H1 (cell line): ENCODE measurements around the gene MEP1B. TPM values are rescaled to one million over a fixed set of nuclear protein-coding genes. Genes with fewer than 3 reads are reported as not detected.

Source experiments
- CTCF ChIA-PET: fragments of 300-600 bp; sonication (Branson Sonifier 250); formaldehyde crosslinking; loops from one replicate; lab custom pipeline; 2021; ENCODE audit not compliant: partially characterized antibody; lab: Charles Lee
- POLR2A ChIA-PET: fragments of 300-600 bp; sonication (Branson Sonifier 250); formaldehyde crosslinking; loops from one replicate; lab custom pipeline; 2021; ENCODE audit warnings: inconsistent platforms; ENCODE audit not compliant: partially characterized antibody; lab: Charles Lee
- DNase-seq, 2 experiments: peaks; one replicate each; pipeline versions ENCODE4 v3.0.0 to v3.0.0-alpha.2; 2010 to 2022; ENCODE audit warnings: low spot score in 2 of 2, low read depth in 1 of 2, mixed read lengths in 1 of 2
- FAIRE-seq: peaks from 2 replicates; lab custom pipeline; 2011; peaks lifted over from hg19 to GRCh38; lab: Jason Lieb, UNC
- H2AFZ ChIP-seq: 2 replicates; pipeline ENCODE4 v1.8.1; 2012; ENCODE audit warnings: low read length, inconsistent platforms
- H2AK5ac ChIP-seq: 2 replicates; pipeline ENCODE4 v1.6.1; 2013; ENCODE audit warnings: low read depth, low read length
- H2BK120ac ChIP-seq: replicated peaks from 2 replicates; pipeline ENCODE3; 2013; ENCODE audit warnings: low read depth, low read length, inconsistent platforms
- H2BK12ac ChIP-seq: 2 replicates; pipeline ENCODE4 v1.6.1; 2013; ENCODE audit warnings: low read depth, low read length
- H2BK15ac ChIP-seq: 2 replicates; pipeline ENCODE4 v1.6.1; 2013; ENCODE audit warnings: low read length
- H2BK20ac ChIP-seq: 2 replicates; pipeline ENCODE4 v1.6.1; 2013; ENCODE audit warnings: low read length
- H2BK5ac ChIP-seq: 2 replicates; pipeline ENCODE4 v1.6.1; 2013; ENCODE audit warnings: low read depth, low read length
- H3K14ac ChIP-seq: 2 replicates; pipeline ENCODE4 v1.6.1; 2013; ENCODE audit warnings: inconsistent platforms; ENCODE audit not compliant: insufficient read length
- H3K18ac ChIP-seq: 2 replicates; pipeline ENCODE4 v1.6.1; 2013; ENCODE audit warnings: low read length; ENCODE audit errors: extremely low read depth
- H3K23ac ChIP-seq: 2 replicates; pipeline ENCODE4 v1.6.1; 2013; ENCODE audit warnings: inconsistent platforms; ENCODE audit not compliant: insufficient read length
- H3K23me2 ChIP-seq: 2 replicates; pipeline ENCODE4 v1.6.1; 2013; ENCODE audit warnings: low read depth, low read length
- H3K27ac ChIP-seq: 2 replicates; pipeline ENCODE4 v1.6.1; 2011; ENCODE audit warnings: low read depth, low read length, inconsistent platforms
- H3K27me3 ChIP-seq, 4 experiments: replicated peaks in 1 of 4; 1 replicate in 1 of 4; 2 replicates in 3 of 4; pipeline versions ENCODE4 v1.6.1 to v1.8.1; 2011 to 2013; ENCODE audit warnings: low read length in 3 of 4, mild to moderate bottlenecking in 3 of 4, inconsistent platforms in 2 of 4, mixed read lengths in 2 of 4, moderate library complexity in 1 of 4; ENCODE audit not compliant: control insufficient read depth in 3 of 4, insufficient read depth in 3 of 4; ENCODE audit errors: extremely low read depth in 1 of 4
- H3K36me3 ChIP-seq, 4 experiments: 2 replicates each; pipeline versions ENCODE4 v1.6.1 to v1.8.1; 2011 to 2013; ENCODE audit warnings: mild to moderate bottlenecking in 4 of 4, low read length in 3 of 4, moderate library complexity in 2 of 4, control low read depth in 1 of 4, inconsistent platforms in 1 of 4; ENCODE audit not compliant: insufficient read depth in 4 of 4, control insufficient read depth in 2 of 4
- H3K4ac ChIP-seq: replicated peaks from 2 replicates; pipeline ENCODE3; 2013; ENCODE audit warnings: low read length, low read depth, mixed read lengths, inconsistent platforms; ENCODE audit not compliant: insufficient read length
- H3K4me1 ChIP-seq, 4 experiments: replicated peaks in 1 of 4; 1 replicate in 1 of 4; 2 replicates in 3 of 4; pipeline versions ENCODE4 v1.6.1 to v1.8.1; 2011 to 2013; ENCODE audit warnings: low read length in 3 of 4, inconsistent platforms in 2 of 4, mixed read lengths in 1 of 4; ENCODE audit not compliant: insufficient read depth in 4 of 4, control insufficient read depth in 3 of 4
- H3K4me2 ChIP-seq, 2 experiments: 2 replicates each; pipeline versions ENCODE4 v1.6.1 to v1.8.1; 2011 to 2013; ENCODE audit warnings: low read depth in 2 of 2, low read length in 2 of 2, control low read depth in 1 of 2, inconsistent platforms in 1 of 2, mild to moderate bottlenecking in 1 of 2; ENCODE audit not compliant: insufficient read depth in 1 of 2
- H3K4me3 ChIP-seq, 4 experiments: fragments of 200-600, 300-600 bp in 1 of 4; sonication (generic), shearing (Covaris generic), sonication (Bioruptor Twin) in 1 of 4; 2 replicates each; pipeline versions ENCODE4 v1.5.1 to v1.8.1; 2011 to 2016; ENCODE audit warnings: low read length in 4 of 4, low read depth in 3 of 4, control low read depth in 2 of 4, inconsistent platforms in 2 of 4, mild to moderate bottlenecking in 2 of 4, mixed read lengths in 1 of 4, moderate library complexity in 1 of 4; ENCODE audit not compliant: insufficient read depth in 2 of 4; ENCODE audit errors: extremely low read depth in 1 of 4
- H3K56ac ChIP-seq: replicated peaks from 2 replicates; pipeline ENCODE3; 2013; ENCODE audit warnings: low read depth, mild to moderate bottlenecking, mixed read lengths, low read length, inconsistent platforms; ENCODE audit not compliant: insufficient read length
- H3K79me1 ChIP-seq: 2 replicates; pipeline ENCODE4 v1.6.1; 2013; ENCODE audit warnings: low read depth, low read length, control low read depth
- H3K79me2 ChIP-seq, 2 experiments: 2 replicates each; pipeline versions ENCODE4 v1.6.1 to v1.8.1; 2012 to 2013; ENCODE audit warnings: low read length in 2 of 2, mild to moderate bottlenecking in 2 of 2, inconsistent platforms in 1 of 2; ENCODE audit not compliant: insufficient read depth in 2 of 2, control insufficient read depth in 1 of 2
- H3K9ac ChIP-seq, 4 experiments: replicated peaks in 1 of 4; 1 replicate in 1 of 4; 2 replicates in 3 of 4; pipeline versions ENCODE4 v1.6.1 to v1.8.1; 2011 to 2013; ENCODE audit warnings: low read depth in 3 of 4, low read length in 3 of 4, control low read depth in 2 of 4, mild to moderate bottlenecking in 2 of 4, moderate library complexity in 2 of 4, inconsistent platforms in 1 of 4; ENCODE audit errors: extremely low read depth in 1 of 4
- H3K9me3 ChIP-seq, 2 experiments: 2 replicates each; pipeline versions ENCODE4 v1.6.1 to v1.8.1; 2012 to 2013; ENCODE audit warnings: mild to moderate bottlenecking in 2 of 2, moderate library complexity in 2 of 2, control low read depth in 1 of 2, inconsistent platforms in 1 of 2, low read depth in 1 of 2, low read length in 1 of 2, mixed read lengths in 1 of 2; ENCODE audit not compliant: insufficient read depth in 2 of 2
- H4K20me1 ChIP-seq, 2 experiments: replicated peaks in 1 of 2; 2 replicates each; pipeline versions ENCODE3 to v1.8.1; 2011 to 2013; ENCODE audit warnings: inconsistent platforms in 2 of 2, low read length in 2 of 2, mild to moderate bottlenecking in 1 of 2; ENCODE audit not compliant: insufficient read depth in 2 of 2, control insufficient read depth in 1 of 2
- H4K5ac ChIP-seq: 2 replicates; pipeline ENCODE4 v1.6.1; 2013; ENCODE audit warnings: low read length, low read depth, mixed read lengths, inconsistent platforms; ENCODE audit not compliant: insufficient read length
- H4K8ac ChIP-seq: 2 replicates; pipeline ENCODE4 v1.8.0; 2013; ENCODE audit warnings: mild to moderate bottlenecking, moderate library complexity, low read length, inconsistent platforms; ENCODE audit not compliant: insufficient read depth; ENCODE audit errors: extremely low read depth
- H4K91ac ChIP-seq: replicated peaks from 2 replicates; pipeline ENCODE3; 2013; ENCODE audit warnings: low read length, mixed read lengths, inconsistent platforms; ENCODE audit not compliant: insufficient read length
- ATF3 ChIP-seq: IDR thresholded peaks from 2 replicates; pipeline ENCODE4 v1.6.1; 2011; ENCODE audit warnings: low read depth, mild to moderate bottlenecking, low read length; ENCODE audit not compliant: insufficient read depth
- CTBP2 ChIP-seq: IDR thresholded peaks from 2 replicates; pipeline ENCODE4 v1.7.0; 2011; ENCODE audit warnings: borderline replicate concordance, mild to moderate bottlenecking, moderate library complexity, mixed read lengths, low read length; ENCODE audit not compliant: insufficient read depth, insufficient read length
- CTCF ChIP-seq, 3 experiments: IDR thresholded peaks; 1 replicate in 2 of 3; 2 replicates in 1 of 3; pipeline versions ENCODE4 v1.5.1 to v1.6.1; 2011; ENCODE audit warnings: low read length in 3 of 3, mild to moderate bottlenecking in 3 of 3, inconsistent platforms in 2 of 3, low read depth in 1 of 3, moderate library complexity in 1 of 3; ENCODE audit not compliant: insufficient read depth in 1 of 3; ENCODE audit errors: control extremely low read depth in 1 of 3
- RNF2 ChIP-seq: fragments of 200-900, 300-1000 bp; sonication (generic); IDR thresholded peaks from 2 replicates; pipeline ENCODE4 v1.7.1; 2016; ENCODE audit warnings: borderline replicate concordance, low read depth, mild to moderate bottlenecking, antibody characterized with exemption, low read length; ENCODE audit not compliant: poor library complexity, severe bottlenecking; ENCODE audit errors: missing control alignments
- RXRA ChIP-seq: IDR thresholded peaks from 2 replicates; pipeline ENCODE4 v1.6.1; 2011; ENCODE audit warnings: low read depth, mild to moderate bottlenecking, low read length, moderate library complexity; ENCODE audit not compliant: insufficient read depth
- SUZ12 ChIP-seq: fragments of 200-600 bp; sonication (generic); IDR thresholded peaks from 2 replicates; pipeline ENCODE4 v1.6.1; 2012; ENCODE audit warnings: mild to moderate bottlenecking, inconsistent platforms, low read length, moderate library complexity, mixed read lengths
- WGBS, 2 experiments: shearing (Covaris generic) in 1 of 2; methylation state at CpG; one replicate each; pipeline versions ENCODE4 v1.1.6 to v1.1.7; 2013 to 2015; ENCODE audit warnings: low lambda C conversion rate in 2 of 2, mixed read lengths in 2 of 2, inconsistent platforms in 1 of 2, low coverage in 1 of 2, missing lambda C conversion rate in 1 of 2; ENCODE audit not compliant: insufficient replicate concordance in 2 of 2, insufficient coverage in 1 of 2, insufficient read length in 1 of 2; ENCODE audit errors: extremely low coverage in 1 of 2, missing lambda C conversion rate in 1 of 2; 5-methylcytosine and 5-hydroxymethylcytosine counted together
- polyA plus RNA-seq, 7 experiments: library from polyadenylated mRNA; depleted of rRNA in 3 of 7; stranded (reverse) in 5 of 7; unstranded in 2 of 7; fragments of >200 nt in 5 of 7; fragments of 200-250 nt in 2 of 7; gene quantifications; 1 replicate in 5 of 7; 2 replicates in 1 of 7; 4 replicates in 1 of 7; pipeline versions ENCODE4 v1.2.1 to v1.2.3, GENCODE V29; 2011 to 2013; ENCODE audit warnings: missing spikeins in 2 of 7, mixed read lengths in 2 of 7
- total RNA-seq: library from RNA; stranded (reverse); fragmentation: NEBNext Ultra II Directional; extraction: Animal tissue kit (Norgen Biotek cat#: 25700); gene quantifications from 2 replicates; pipeline ENCODE4 v1.2.1, GENCODE V29; 2021

MEP1B gene
- total and polyA plus RNA-seq, 2 of the 8 experiments (the other 6 are each of a cell fraction or from before 2014, with no cell fraction given): not detected

- Histone ChIP-seq H2BK15ac (no peak overlapping the region), H4K20me1 (no peaks in the 10 kb centered on the region), H2AK5ac (no peak overlapping the region), H2AFZ (no peak overlapping the region), H3K18ac (no peak overlapping the region), H3K23ac (no peak overlapping the region), H3K9me3 (no peaks in the 10 kb centered on the region), H2BK12ac (no peak overlapping the region), H3K4me1 (no peaks in the 10 kb centered on the region), H4K8ac (no peak overlapping the region), H3K56ac (no peak overlapping the region), H2BK120ac (no peak overlapping the region), H2BK20ac (no peak overlapping the region), H3K27me3 (no peaks in the 10 kb centered on the region), H3K79me2 (no peaks in the 10 kb centered on the region), H3K9ac (no peak overlapping the region), H3K79me1 (no peaks in the 10 kb centered on the region), H3K36me3 (no peaks in the 10 kb centered on the region), H4K5ac (no peak overlapping the region), H2BK5ac (no peak overlapping the region), H3K4me2 (no peak overlapping the region), H4K91ac (no peak overlapping the region), H3K4me3 (no peak overlapping the region), H3K23me2 (no peaks in the 10 kb centered on the region), H3K4ac (no peak overlapping the region), H3K14ac (no peak overlapping the region), H3K27ac (no peak overlapping the region)
- TF ChIP-seq RNF2: no peak
- no peak for TF ChIP-seq CTBP2
- no peak for TF ChIP-seq SUZ12
- TF ChIP-seq RXRA: no peak
- TF ChIP-seq CTCF (IDR thresholded peaks at IDR 0.05; ENCODE audit: control extremely low read depth in 1 of 3, insufficient read depth in 1 of 3, low read depth in 1 of 3, low read length in 3 of 3): no peak
- TF ChIP-seq ATF3: no peak
- CTCF ChIA-PET: no interaction called here
- POLR2A ChIA-PET: no interaction called here
- 84% methylated on average over 2 of the region's 2 CpGs; no CpG with 5 or more reads in 1 of the 2 experiments for WGBS, 2 experiments
- DNase-seq: no peak
- FAIRE-seq: no peak
Measured at GRCh38 chr18:32213693-32214092, 23.9 kb downstream of the MEP1B start.
